Hippocampal formation (tissue), 2 donors: ENCODE data around the gene GNAT2.

Experiments
- DNase-seq, 2 donors: peaks; one replicate each; lab custom pipeline; 2025; lab: John Stamatoyannopoulos, UW

The GNAT2 gene

GRCh38 chr1:109627692-109628399 is 8.4 kb upstream of the GNAT2 start:
- DNase-seq, result no peak

GRCh38 chr1:109626682-109627408 is 7.4 kb upstream of the GNAT2 start:
- no peak for DNase-seq

DNA sequence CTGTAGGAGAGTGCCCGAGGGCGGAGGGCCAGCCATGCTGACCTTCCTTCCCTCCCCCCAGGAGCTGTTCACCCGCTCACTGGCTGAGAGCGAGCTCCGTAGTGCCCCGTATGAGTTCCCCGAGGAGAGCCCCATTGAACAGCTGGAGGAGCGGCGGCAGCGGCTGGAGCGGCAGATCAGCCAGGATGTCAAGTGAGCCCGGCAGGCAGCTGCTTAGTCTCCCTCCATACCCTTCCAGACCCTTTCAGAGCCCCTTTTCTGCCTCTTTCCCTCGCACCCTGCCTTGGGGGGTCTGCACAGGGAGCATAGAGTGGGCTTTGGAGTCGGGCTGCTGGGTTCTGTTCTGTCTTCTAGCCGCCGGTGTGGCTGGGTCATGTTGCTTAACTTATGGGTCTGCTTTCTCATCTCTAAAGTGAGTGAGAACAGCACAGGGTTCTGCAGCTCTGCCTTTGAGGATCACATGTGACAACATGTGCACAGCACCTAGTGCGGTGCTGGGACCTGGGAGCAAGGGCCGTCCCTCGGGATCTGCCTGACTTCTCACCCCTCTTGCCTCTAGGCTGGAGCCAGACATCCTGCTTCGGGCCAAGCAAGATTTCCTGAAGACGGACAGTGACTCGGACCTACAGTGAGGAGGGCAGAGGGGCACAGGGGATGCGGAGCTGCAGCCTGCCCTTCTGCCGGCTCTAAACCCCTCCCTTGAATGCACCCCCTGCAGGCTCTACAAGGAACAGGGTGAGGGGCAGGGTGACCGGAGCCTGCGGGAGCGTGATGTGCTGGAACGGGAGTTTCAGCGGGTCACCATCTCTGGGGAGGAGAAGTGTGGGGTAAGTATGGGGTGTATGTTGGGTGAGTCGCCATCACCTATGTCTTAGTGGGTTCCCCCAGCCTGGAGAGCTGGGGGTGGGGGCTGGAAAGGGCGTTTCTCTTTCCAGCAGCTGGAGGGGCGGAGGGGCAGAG is 6.5 kb upstream of the GNAT2 start:
- DNase-seq, result no peak

- DNase-seq, result no peak
Measured at GRCh38 chr1:109625176-109625575, 5.8 kb upstream of the GNAT2 start.

DNA sequence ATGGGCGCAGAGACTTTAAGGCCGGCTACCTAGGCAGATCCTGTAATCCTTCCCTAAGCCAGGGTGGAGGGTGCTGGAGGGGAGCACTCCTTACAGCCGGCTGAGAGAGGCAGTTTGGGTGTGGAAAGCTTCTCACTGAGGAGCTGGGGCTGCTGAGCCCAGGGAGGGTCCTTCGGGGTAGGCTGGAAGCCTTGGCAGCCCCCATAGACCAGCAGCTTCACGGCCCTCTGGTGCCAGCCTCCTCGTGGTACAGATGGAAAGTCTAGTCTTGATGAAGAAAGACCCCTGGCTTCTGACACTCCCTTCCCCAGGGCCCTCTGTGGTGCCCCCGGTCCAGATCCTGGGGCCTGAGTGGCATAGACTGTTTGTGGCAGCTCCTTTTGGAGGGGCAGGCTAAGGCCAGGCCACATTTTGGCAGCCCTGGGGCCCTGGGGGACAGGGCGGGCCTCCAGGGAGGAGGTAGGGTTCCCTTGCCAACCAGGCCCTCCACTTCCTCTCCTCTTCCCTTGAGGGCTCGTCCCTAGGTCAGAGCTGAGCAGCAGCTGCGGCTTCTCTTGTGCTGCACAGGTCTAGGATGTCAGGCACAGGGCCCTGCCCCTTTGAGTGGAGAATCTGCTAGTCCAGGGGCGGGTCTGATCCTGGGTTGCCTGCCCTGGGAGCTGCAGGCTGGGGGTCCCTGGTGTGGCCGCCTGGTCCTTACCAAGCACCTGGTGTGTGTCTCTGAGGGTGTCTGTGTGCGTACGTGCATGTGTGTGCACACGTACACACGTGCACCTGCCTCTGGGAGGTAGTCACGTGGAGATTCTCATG is 5.0 kb upstream of the GNAT2 start:
- DNase-seq, result no peak

- DNase-seq, result peak in 1 of 2 donors; percentile 17
Measured at GRCh38 chr1:109623601-109624161, 4.3 kb upstream of the GNAT2 start.

DNA sequence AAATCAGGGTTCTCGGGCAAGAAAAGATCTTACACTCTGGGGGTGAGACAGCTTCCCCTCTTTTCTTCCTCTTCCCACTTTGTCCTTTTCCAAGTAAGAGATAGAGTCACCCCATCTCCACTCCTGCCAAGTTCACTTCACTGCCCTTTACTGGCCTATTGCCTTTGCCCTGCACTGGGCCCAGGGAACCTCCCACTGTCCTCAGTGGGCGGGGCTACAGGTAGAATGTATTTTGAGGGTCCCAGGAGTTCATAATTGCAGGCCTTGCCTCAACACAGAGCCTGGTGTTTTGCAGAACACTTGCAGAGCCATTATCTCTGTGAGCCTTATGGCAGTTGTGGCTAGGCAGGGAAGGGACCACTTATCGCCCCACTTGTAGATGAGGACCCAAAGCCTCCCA is 3.5 kb upstream of the GNAT2 start:
- no peak for DNase-seq

DNA sequence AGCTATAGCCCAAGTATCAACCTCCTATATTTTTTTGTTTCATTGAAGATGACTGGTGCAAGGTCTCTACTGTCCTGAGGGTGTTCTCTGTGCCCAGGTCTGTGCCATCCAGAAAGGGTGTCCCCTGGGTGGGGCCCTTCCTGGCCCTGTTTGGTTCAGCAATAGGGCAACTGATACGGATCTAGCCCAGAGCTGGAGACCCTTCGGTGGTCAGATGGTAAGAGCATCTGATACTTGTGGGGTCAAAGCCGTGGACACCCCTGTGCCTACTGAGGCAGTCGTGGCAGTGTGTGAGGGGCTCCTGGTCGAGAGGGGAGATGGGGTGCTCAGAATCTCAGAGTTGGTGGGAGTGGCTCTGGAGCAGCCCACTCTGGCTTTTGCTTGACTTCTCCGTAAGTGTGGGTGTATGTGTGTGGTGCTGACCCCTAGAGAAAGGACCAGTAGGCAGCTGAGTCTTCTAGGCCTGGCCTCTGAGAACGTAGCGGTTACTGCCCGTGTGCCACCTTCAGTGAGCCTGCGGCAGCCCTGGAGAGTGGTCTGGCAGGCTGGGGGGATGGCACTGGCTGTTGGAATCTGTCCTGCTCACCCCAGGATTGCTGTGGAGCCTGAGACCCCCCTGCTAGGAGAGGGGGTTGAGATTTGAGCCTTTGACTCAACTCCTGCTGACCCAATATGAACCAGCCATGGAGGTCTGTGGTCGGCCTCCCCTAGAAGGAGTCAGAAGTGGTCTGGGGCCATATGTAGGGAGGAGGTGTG is 2.9 kb upstream of the GNAT2 start:
- DNase-seq, result no peak

- DNase-seq, result no peak
Measured at GRCh38 chr1:109621379-109622136, 2.1 kb upstream of the GNAT2 start.

DNA sequence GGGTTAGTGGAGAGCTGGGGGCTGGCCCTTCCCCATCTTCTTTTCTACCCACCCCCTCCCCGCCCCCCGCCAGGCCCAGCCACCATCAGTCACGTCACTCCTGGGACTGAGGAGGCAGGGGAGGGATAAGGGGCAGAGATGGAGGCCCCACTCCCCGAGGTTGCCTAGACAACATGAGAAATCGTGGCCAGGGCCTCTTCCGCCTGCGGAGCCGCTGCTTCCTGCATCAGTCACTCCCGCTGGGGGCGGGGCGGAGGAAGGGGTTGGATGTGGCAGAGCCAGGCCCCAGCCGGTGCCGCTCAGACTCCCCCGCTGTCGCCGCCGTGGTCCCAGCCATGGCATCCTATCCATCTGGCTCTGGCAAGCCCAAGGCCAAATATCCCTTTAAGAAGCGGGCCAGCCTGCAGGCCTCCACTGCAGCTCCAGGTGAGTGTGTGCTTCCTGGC is 1.4 kb upstream of the GNAT2 start:
- peak; percentile 81 to 83 for DNase-seq

DNA sequence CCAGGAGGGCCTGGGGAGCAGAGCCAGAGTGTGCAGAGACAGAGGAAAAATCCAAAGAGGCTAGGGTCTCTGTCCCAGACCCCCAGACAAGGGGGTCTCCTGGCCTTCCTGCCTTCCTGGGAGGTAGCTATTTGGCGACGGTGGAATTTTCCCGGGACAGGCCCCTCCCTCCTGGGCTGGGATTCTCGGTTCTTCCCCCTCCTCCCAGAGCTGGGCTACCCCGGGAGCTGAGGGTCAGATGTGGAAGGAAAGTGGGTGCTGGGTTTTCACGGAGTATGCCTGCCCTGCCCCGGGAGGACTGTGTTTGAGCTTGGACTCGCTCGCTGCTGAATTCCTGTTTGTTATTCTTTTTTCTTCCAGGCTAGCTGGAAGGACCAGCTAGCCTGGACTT is 980 bp upstream of the GNAT2 start:
- DNase-seq, result peak in 1 of 2 donors; percentile 49

- DNase-seq, result no peak
Measured at GRCh38 chr1:109618661-109619575, 498 bp downstream of the GNAT2 start.

DNA sequence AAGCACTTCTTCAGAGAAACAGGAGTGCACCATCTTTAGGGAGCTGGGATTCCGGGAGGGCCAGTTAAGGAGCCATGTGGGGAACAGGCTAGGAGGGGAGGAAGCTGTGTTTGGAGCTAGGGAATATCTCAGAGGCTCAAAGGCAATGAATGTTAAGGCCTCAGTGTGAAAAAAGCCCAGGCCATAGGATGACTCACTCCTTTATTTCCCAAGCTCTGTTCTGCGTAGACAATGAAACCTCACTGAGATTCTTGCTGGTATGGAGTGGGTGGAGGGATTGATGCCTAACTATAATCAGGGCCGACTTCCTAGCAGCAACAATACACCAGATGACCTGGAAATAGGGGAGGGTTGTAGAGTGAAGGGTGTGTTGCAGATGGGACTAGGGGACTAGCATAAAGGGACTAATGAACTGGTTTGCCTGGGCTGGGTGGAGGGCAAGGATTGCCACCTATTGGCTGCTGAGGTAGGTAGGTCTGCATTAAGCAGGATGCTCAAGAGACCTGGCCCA is 2.1 kb downstream of the GNAT2 start:
- DNase-seq, result no peak

DNA sequence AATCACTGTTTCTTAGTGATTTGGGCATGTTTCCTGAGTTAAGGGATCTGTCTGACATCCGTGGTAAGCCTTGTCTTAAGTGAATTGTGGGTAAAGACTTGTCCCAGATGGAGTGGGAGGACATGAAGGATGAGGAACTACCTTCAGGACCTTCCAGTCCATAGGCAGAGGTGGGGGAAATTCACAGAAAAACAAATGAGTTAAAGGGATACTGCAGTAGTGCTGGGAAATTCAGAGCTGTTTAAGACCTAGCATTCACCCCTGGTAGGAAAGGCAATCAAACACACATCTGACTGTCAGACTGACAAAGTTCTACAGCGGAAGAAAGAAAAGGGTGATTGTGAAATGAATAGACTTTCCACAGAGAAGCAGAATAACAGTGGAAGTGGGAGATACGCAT is 3.0 kb downstream of the GNAT2 start:
- DNase-seq, result no peak

- peak in 1 of 2 donors; percentile 48 for DNase-seq
Measured at GRCh38 chr1:109615879-109616278, 3.5 kb downstream of the GNAT2 start.

- no peak for DNase-seq
Measured at GRCh38 chr1:109613361-109614147, 5.9 kb downstream of the GNAT2 start.

DNA sequence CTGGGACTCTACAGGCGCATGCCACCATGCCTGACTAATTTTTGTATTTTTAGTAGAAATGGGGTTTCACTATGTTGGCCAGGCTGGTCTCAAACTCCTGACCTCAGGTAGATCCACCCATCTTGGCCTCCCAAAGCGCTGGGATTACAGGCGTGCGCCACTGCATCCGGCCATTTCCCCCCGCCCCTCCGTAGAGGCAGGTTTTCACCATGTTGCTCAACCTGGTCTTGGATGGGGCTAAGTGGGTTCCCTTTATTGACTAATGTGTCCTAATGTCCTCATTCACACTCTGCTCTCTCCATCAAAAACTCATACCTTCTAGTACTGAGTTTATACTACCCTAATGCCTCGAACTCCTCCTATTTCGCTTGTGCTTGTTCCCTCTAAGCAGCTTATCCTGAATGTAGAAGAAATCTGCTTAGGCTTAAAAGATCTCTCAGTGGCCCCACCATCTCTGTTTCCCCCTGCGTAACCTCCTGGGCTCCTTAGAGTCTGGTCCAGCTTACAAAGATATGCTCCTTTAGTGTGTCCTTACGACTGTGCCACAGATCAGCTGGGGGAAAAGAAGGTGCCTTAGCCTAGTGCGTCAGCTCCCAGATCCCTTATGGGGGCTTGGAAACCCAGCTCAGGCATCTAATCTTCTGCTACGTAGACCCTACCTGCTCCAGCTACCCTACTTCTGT is 8.0 kb downstream of the GNAT2 start:
- no peak for DNase-seq
